GM12891 (cell line): Measurements from ENCODE around the gene BABAM2.

ENCODE experiments used
- PAX5 ChIP-seq: IDR thresholded peaks from 2 replicates; pipeline ENCODE4 v1.6.1; 2011; ENCODE audit warnings: low read length, moderate library complexity, mild to moderate bottlenecking; ENCODE audit not compliant: insufficient read depth, severe bottlenecking
- POLR2A ChIP-seq: IDR thresholded peaks from 2 replicates; pipeline ENCODE4 v1.6.1; 2011; ENCODE audit warnings: low read depth, low read length, control low read depth
- POLR2AphosphoS5 ChIP-seq: IDR thresholded peaks from 2 replicates; pipeline ENCODE4 v1.6.1; 2011; ENCODE audit warnings: low read depth, low read length, control low read depth
- POU2F2 ChIP-seq: IDR thresholded peaks from 2 replicates; pipeline ENCODE4 v1.6.1; 2011; ENCODE audit warnings: low read depth, mild to moderate bottlenecking, control low read depth, low read length, moderate library complexity
- SPI1 ChIP-seq: IDR thresholded peaks from 2 replicates; pipeline ENCODE4 v1.6.1; 2011; ENCODE audit warnings: low read depth, low read length, control low read depth
- TAF1 ChIP-seq: IDR thresholded peaks from 2 replicates; pipeline ENCODE4 v1.6.1; 2011; ENCODE audit warnings: low read depth, low read length, control low read depth

DNA sequence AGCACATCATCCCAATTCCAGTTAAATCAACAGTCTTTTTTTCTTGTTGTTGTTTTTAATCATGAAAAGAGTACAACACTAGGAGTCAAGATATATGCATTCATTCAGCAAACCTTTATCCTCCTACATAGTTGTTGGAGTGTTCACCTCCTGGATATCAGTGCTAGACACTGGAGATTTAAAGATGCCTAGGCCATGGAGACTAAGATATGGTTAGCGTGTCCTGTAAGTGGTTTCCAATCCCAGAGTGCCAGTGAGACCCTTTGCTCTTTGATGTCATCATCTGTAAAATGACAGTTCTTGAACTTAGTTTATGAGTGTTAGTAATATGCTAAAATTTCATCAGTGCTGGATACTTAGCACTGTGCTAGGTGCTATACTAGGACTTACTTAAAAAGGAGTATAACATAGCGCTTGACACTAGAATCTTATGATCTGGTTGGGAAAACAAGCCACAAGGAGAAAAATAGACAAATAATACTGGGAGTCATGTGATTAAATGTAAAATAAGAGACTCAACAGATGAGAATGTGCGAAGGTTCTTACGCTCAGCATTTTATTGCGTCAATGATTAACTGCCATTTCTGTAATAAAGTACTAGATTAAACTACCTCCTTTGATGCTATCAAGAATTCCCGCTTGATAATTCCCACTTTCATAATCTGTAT is 31.5 kb downstream of the BABAM2 start:
- TF ChIP-seq POLR2A (no peak), SPI1 (no peak), POLR2AphosphoS5 (no peak), TAF1 (no peak), PAX5 (no peak), POU2F2 (no peak)
